ENCODE results near the gene EMCN. TPM values are rescaled to one million over a fixed set of nuclear protein-coding genes. Genes with fewer than 3 reads are reported as not detected.

Gene EMCN
- total RNA-seq, 1 experiment from 2014 or later, result not detected

DNA sequence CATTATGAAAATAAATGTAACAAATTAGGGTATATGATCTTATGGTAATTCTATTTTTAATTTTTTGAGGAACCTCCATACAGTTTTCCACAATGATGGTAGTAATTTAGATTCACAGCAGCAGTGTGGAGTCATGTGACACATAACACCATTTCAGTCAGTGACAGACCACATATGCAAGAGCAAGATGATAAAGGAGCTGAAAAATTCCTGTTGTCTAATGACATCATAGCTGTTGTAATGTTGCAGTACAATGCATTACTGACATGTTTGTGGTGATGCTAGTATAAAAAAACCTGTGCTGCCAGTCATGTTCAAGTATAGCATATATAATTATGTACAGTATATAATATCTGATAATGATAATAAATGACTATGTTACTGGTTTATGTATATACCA, 28.5 kb downstream of the EMCN start:
- H3K9me3 ChIP-seq (ENCODE audit: control insufficient read depth, insufficient read depth, low read depth, low read length), result no peaks in the 10 kb centered on the region
- ATAC-seq, result no peak
- no peaks in the 10 kb centered on the region for H3K4me1 ChIP-seq (ENCODE audit: control insufficient read depth, insufficient read depth, low read length)
- BruUV-seq (replicated peaks), result no TSS peak
- ChIA-PET POLR2A (no interaction called here), CTCF (no interaction called here)
- no peaks in the 10 kb centered on the region for H3K36me3 ChIP-seq (ENCODE audit: control insufficient read depth, insufficient read depth, low read length)
- H3K4me3 ChIP-seq (ENCODE audit: low read depth in 2 of 2, low read length in 2 of 2), result no peak overlapping the region
- no peak for DNase-seq (ENCODE audit: low read depth, low spot score)
- in situ Hi-C loops (cut with HindIII; ENCODE audit: low pct_unique_long_range_greater_than_20kb, low sequenced_read_pairs) (no loop called here), intact Hi-C loops (cut with micrococcal nuclease; ENCODE audit: unreplicated experiment) (no loop called here)
- no peak overlapping the region for H3K27ac ChIP-seq (ENCODE audit: low read length)
- TF ChIP-seq, protein P1, sequence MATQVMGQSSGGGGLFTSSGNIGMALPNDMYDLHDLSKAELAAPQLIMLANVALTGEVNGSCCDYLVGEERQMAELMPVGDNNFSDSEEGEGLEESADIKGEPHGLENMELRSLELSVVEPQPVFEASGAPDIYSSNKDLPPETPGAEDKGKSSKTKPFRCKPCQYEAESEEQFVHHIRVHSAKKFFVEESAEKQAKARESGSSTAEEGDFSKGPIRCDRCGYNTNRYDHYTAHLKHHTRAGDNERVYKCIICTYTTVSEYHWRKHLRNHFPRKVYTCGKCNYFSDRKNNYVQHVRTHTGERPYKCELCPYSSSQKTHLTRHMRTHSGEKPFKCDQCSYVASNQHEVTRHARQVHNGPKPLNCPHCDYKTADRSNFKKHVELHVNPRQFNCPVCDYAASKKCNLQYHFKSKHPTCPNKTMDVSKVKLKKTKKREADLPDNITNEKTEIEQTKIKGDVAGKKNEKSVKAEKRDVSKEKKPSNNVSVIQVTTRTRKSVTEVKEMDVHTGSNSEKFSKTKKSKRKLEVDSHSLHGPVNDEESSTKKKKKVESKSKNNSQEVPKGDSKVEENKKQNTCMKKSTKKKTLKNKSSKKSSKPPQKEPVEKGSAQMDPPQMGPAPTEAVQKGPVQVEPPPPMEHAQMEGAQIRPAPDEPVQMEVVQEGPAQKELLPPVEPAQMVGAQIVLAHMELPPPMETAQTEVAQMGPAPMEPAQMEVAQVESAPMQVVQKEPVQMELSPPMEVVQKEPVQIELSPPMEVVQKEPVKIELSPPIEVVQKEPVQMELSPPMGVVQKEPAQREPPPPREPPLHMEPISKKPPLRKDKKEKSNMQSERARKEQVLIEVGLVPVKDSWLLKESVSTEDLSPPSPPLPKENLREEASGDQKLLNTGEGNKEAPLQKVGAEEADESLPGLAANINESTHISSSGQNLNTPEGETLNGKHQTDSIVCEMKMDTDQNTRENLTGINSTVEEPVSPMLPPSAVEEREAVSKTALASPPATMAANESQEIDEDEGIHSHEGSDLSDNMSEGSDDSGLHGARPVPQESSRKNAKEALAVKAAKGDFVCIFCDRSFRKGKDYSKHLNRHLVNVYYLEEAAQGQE (IDR thresholded peaks at IDR 0.05; ENCODE audit: insufficient read depth in 1 of 2, low read depth in 2 of 2, low read length in 1 of 2), result no peak
- TF ChIP-seq SIN3A (IDR thresholded peaks at IDR 0.05; ENCODE audit: borderline replicate concordance, insufficient read depth, low read depth, low read length), result no peak
- H3K27me3 ChIP-seq (ENCODE audit: control insufficient read depth, insufficient read depth, low read length), result no peaks in the 10 kb centered on the region

DNA sequence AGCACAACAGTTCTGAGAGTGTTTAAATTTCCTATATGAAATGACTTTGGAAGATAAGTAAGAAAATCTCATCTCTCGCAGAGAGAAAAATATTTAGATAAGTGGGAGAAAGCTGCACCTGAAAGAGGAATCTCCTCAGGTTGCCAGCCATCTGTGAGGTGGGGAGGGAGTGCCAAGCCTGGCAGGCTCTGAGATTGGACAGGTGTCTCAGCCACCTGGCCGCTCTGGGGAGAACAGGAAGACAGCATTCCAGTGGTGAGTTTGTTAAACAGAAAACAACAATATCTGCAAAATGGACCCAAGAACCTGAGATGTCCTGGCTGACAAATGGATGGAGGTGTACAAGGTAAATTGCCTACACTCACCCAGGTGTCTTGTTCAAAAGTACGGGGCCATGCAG, 31.3 kb downstream of the EMCN start:
- Histone ChIP-seq H3K4me1 (ENCODE audit: control insufficient read depth, insufficient read depth, low read length) (no peaks in the 10 kb centered on the region), H3K27ac (ENCODE audit: low read length) (no peak overlapping the region), H3K4me3 (ENCODE audit: low read depth in 2 of 2, low read length in 2 of 2) (no peak overlapping the region), H3K36me3 (ENCODE audit: control insufficient read depth, insufficient read depth, low read length) (no peaks in the 10 kb centered on the region), H3K27me3 (ENCODE audit: control insufficient read depth, insufficient read depth, low read length) (no peaks in the 10 kb centered on the region), H3K9me3 (ENCODE audit: control insufficient read depth, insufficient read depth, low read depth, low read length) (no peaks in the 10 kb centered on the region)
- in situ Hi-C loops (cut with HindIII; ENCODE audit: low pct_unique_long_range_greater_than_20kb, low sequenced_read_pairs) (no loop called here), intact Hi-C loops (cut with micrococcal nuclease; ENCODE audit: unreplicated experiment) (no loop called here)
- ChIA-PET POLR2A (no interaction called here), CTCF (no interaction called here)
- TF ChIP-seq SIN3A (IDR thresholded peaks at IDR 0.05; ENCODE audit: borderline replicate concordance, insufficient read depth, low read depth, low read length) (no peak), TCF7L2 (IDR thresholded peaks at IDR 0.05; ENCODE audit: low read depth, low read length) (no peak), POLR2AphosphoS5 (IDR thresholded peaks at IDR 0.05; ENCODE audit: low read depth, low read length) (no peak)
- TF ChIP-seq, protein P1 (IDR thresholded peaks at IDR 0.05; ENCODE audit: insufficient read depth in 1 of 2, low read depth in 2 of 2, low read length in 1 of 2), result no peak
- TF ChIP-seq, protein P2, sequence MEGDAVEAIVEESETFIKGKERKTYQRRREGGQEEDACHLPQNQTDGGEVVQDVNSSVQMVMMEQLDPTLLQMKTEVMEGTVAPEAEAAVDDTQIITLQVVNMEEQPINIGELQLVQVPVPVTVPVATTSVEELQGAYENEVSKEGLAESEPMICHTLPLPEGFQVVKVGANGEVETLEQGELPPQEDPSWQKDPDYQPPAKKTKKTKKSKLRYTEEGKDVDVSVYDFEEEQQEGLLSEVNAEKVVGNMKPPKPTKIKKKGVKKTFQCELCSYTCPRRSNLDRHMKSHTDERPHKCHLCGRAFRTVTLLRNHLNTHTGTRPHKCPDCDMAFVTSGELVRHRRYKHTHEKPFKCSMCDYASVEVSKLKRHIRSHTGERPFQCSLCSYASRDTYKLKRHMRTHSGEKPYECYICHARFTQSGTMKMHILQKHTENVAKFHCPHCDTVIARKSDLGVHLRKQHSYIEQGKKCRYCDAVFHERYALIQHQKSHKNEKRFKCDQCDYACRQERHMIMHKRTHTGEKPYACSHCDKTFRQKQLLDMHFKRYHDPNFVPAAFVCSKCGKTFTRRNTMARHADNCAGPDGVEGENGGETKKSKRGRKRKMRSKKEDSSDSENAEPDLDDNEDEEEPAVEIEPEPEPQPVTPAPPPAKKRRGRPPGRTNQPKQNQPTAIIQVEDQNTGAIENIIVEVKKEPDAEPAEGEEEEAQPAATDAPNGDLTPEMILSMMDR (IDR thresholded peaks at IDR 0.05), result no peak
- no peak for ATAC-seq
- DNase-seq (ENCODE audit: low read depth, low spot score), result no peak
- no TSS peak for BruUV-seq (replicated peaks)

Data from Panc1 (cell line).